Measurements from ENCODE around the gene ARID1A.
"Not testable (repeated sequence)": the region's sequence is repeated elsewhere in the genome, so short reads cannot be mapped to it uniquely, and the experiment has no call there.

The ARID1A gene

DNA sequence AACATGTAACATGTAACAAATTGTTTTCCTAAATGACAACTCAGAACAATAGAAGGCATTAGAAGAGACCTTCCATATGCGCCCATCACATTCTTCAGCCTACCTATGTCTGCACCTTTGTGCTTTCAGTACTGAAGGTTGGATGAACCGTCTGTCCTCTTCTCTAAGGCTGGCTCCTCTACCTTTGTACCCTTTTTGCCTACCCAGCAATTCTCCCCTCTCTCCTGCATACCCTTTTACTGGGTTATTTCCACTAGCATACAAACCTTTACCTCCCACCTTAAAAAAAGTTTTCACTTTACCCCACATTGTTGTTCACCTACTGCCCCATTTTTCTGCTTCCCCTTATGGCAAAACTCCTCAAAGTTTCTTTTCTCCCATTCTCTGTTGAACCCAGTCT lies 97.1 kb downstream of the ARID1A start:
- 100% methylated on average over 2 of the region's 2 CpGs for WGBS (ENCODE audit: insufficient coverage)
- H3K4me3 ChIP-seq (ENCODE audit: control insufficient read depth in 1 of 7, extremely low read depth in 1 of 7, insufficient read depth in 4 of 7, low read depth in 2 of 7, low read length in 6 of 7): no peak overlapping the region
- CTCF ChIA-PET: no interaction called here
- no peak overlapping the region for H3K27ac ChIP-seq (ENCODE audit: insufficient read depth in 1 of 2, low read depth in 1 of 2, low read length in 2 of 2, poor library complexity in 1 of 2, severe bottlenecking in 2 of 2)
- peaks cover 23 to 37% (median 32%) of the 10 kb centered on the region in 4 experiments for H3K4me1 ChIP-seq (ENCODE audit: control extremely low read depth in 1 of 4, control insufficient read depth in 4 of 4, insufficient read depth in 4 of 4, low read length in 3 of 4)
- POLR2A ChIA-PET: no interaction called here
- DNase-seq: no peak
- H3K27me3 ChIP-seq (replicated peaks in 2 of 5; ENCODE audit: control insufficient read depth in 4 of 5, insufficient read depth in 5 of 5, low read length in 4 of 5): no peaks in the 10 kb centered on the region
- H3K9me3 ChIP-seq (ENCODE audit: control extremely low read depth in 1 of 5, control insufficient read depth in 4 of 5, insufficient read depth in 2 of 5, low read depth in 1 of 5, low read length in 4 of 5): no peaks in the 10 kb centered on the region
- peaks cover 11 to 32% (median 26%) of the 10 kb centered on the region in 4 experiments for H3K36me3 ChIP-seq (ENCODE audit: control insufficient read depth in 4 of 4, insufficient read depth in 4 of 4, low read length in 3 of 4)

DNA sequence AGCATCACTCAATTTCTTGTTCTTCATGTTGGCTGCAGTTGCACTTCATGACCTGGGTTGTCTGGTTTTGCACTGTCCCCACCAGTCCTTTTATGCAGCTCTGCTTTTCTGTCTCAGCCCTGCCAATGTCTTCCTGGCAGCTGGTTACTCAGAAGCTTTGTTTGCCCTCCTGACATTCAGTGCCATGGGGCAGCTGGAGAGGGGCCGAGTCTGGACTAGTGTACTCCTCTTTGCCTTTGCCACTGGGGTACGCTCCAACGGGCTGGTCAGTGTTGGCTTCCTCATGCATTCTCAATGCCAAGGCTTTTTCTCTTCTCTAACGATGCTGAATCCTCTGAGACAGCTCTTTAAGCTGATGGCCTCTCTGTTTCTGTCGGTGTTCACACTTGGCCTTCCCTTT lies 98.6 kb downstream of the ARID1A start:
- CTCF ChIA-PET: interaction anchor here (0.9 to 3.4 kb wide), 8 partner anchors 15 to 196 kb away, joined by 3 to 12 read pairs (median 4); no protein-coding TSS in a partner anchor
- H3K9me3 ChIP-seq (ENCODE audit: control extremely low read depth in 1 of 5, control insufficient read depth in 4 of 5, insufficient read depth in 2 of 5, low read depth in 1 of 5, low read length in 4 of 5): no peaks in the 10 kb centered on the region
- H3K27ac ChIP-seq (ENCODE audit: insufficient read depth in 1 of 2, low read depth in 1 of 2, low read length in 2 of 2, poor library complexity in 1 of 2, severe bottlenecking in 2 of 2): no peak overlapping the region
- H3K4me3 ChIP-seq (ENCODE audit: control insufficient read depth in 1 of 7, extremely low read depth in 1 of 7, insufficient read depth in 4 of 7, low read depth in 2 of 7, low read length in 6 of 7): no peak overlapping the region
- no peaks in the 10 kb centered on the region for H3K27me3 ChIP-seq (replicated peaks in 2 of 5; ENCODE audit: control insufficient read depth in 4 of 5, insufficient read depth in 5 of 5, low read length in 4 of 5)
- peaks cover 18 to 25% (median 21%) of the 10 kb centered on the region in 4 experiments for H3K4me1 ChIP-seq (ENCODE audit: control extremely low read depth in 1 of 4, control insufficient read depth in 4 of 4, insufficient read depth in 4 of 4, low read length in 3 of 4)
- DNase-seq: no peak
- POLR2A ChIA-PET: no interaction called here
- H3K36me3 ChIP-seq (ENCODE audit: control insufficient read depth in 4 of 4, insufficient read depth in 4 of 4, low read length in 3 of 4): peaks cover 11 to 33% (median 26%) of the 10 kb centered on the region in 4 experiments
- WGBS (ENCODE audit: insufficient coverage): 93% methylated on average over 5 of the region's 5 CpGs

DNA sequence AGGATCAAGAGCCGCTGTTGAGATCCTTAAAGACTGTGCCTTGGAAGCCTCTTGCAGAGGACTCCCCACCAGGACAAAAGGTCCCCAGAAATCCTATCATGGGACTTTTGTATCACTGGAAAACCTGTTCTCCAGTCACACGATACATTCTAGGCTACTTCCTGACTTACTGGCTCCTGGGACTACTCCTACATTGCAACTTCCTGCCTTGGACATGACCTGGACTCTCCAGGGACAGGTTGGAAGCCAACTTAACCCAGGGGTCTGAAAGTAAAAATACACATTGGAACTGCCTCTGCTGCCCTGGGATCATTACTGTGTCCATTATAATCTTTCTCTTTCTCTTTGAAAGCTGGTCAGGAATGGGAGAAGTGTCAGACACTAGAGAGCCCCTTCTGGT lies 101.8 kb downstream of the ARID1A start:
- CTCF ChIA-PET: interaction anchor here (1.1 to 4.3 kb wide), 4 partner anchors 12 to 106 kb away, joined by 3 to 34 read pairs (median 6); no protein-coding TSS in a partner anchor
- no peaks in the 10 kb centered on the region for H3K27me3 ChIP-seq (replicated peaks in 2 of 5; ENCODE audit: control insufficient read depth in 4 of 5, insufficient read depth in 5 of 5, low read length in 4 of 5)
- 96% methylated on average over 2 of the region's 2 CpGs for WGBS (ENCODE audit: insufficient coverage)
- POLR2A ChIA-PET: no interaction called here
- peaks cover 4 to 19% (median 13%) of the 10 kb centered on the region in 4 experiments for H3K4me1 ChIP-seq (ENCODE audit: control extremely low read depth in 1 of 4, control insufficient read depth in 4 of 4, insufficient read depth in 4 of 4, low read length in 3 of 4)
- no peak overlapping the region for H3K4me3 ChIP-seq (ENCODE audit: control insufficient read depth in 1 of 7, extremely low read depth in 1 of 7, insufficient read depth in 4 of 7, low read depth in 2 of 7, low read length in 6 of 7)
- H3K9me3 ChIP-seq (ENCODE audit: control extremely low read depth in 1 of 5, control insufficient read depth in 4 of 5, insufficient read depth in 2 of 5, low read depth in 1 of 5, low read length in 4 of 5): no peaks in the 10 kb centered on the region
- H3K36me3 ChIP-seq (ENCODE audit: control insufficient read depth in 4 of 4, insufficient read depth in 4 of 4, low read length in 3 of 4): peaks cover 6 to 33% (median 23%) of the 10 kb centered on the region in 4 experiments
- DNase-seq: no peak
- H3K27ac ChIP-seq (ENCODE audit: insufficient read depth in 1 of 2, low read depth in 1 of 2, low read length in 2 of 2, poor library complexity in 1 of 2, severe bottlenecking in 2 of 2): no peak overlapping the region

- no peak overlapping the region for H3K4me3 ChIP-seq (ENCODE audit: control insufficient read depth in 1 of 7, extremely low read depth in 1 of 7, insufficient read depth in 4 of 7, low read depth in 2 of 7, low read length in 6 of 7)
- WGBS (ENCODE audit: insufficient coverage): 87% methylated on average over 5 of the region's 5 CpGs
- H3K27ac ChIP-seq (ENCODE audit: insufficient read depth in 1 of 2, low read depth in 1 of 2, low read length in 2 of 2, poor library complexity in 1 of 2, severe bottlenecking in 2 of 2): peak overlapping the region in 1 of 2 experiments; percentile 51
- no peaks in the 10 kb centered on the region for H3K9me3 ChIP-seq (ENCODE audit: control extremely low read depth in 1 of 5, control insufficient read depth in 4 of 5, insufficient read depth in 2 of 5, low read depth in 1 of 5, low read length in 4 of 5)
- ChIA-PET CTCF (interaction anchor here (0.9 to 4.3 kb wide), 11 partner anchors 9 to 200 kb away, joined by 3 to 49 read pairs (median 4); partner anchors contain the start of gene PIGV), POLR2A (no interaction called here)
- peak in 1 of 3 donors; percentile 23 for DNase-seq
- H3K27me3 ChIP-seq (replicated peaks in 2 of 5; ENCODE audit: control insufficient read depth in 4 of 5, insufficient read depth in 5 of 5, low read length in 4 of 5): no peaks in the 10 kb centered on the region
- peaks cover 0 to 21% (median 12%) of the 10 kb centered on the region in 4 experiments for H3K36me3 ChIP-seq (ENCODE audit: control insufficient read depth in 4 of 4, insufficient read depth in 4 of 4, low read length in 3 of 4)
- H3K4me1 ChIP-seq (ENCODE audit: control extremely low read depth in 1 of 4, control insufficient read depth in 4 of 4, insufficient read depth in 4 of 4, low read length in 3 of 4): peaks cover 4 to 19% (median 13%) of the 10 kb centered on the region in 4 experiments
These were observed 103.8 kb downstream of the ARID1A start for GRCh38 chr1:26799479-26800142.

- peaks cover 7 to 26% (median 15%) of the 10 kb centered on the region in 4 experiments for H3K4me1 ChIP-seq (ENCODE audit: control extremely low read depth in 1 of 4, control insufficient read depth in 4 of 4, insufficient read depth in 4 of 4, low read length in 3 of 4)
- CTCF ChIA-PET; H3K27ac ChIP-seq (ENCODE audit: insufficient read depth in 1 of 2, low read depth in 1 of 2, low read length in 2 of 2, poor library complexity in 1 of 2, severe bottlenecking in 2 of 2); DNase-seq; H3K36me3 ChIP-seq (ENCODE audit: control insufficient read depth in 4 of 4, insufficient read depth in 4 of 4, low read length in 3 of 4); H3K4me3 ChIP-seq (ENCODE audit: control insufficient read depth in 1 of 7, extremely low read depth in 1 of 7, insufficient read depth in 4 of 7, low read depth in 2 of 7, low read length in 6 of 7); POLR2A ChIA-PET; H3K9me3 ChIP-seq (ENCODE audit: control extremely low read depth in 1 of 5, control insufficient read depth in 4 of 5, insufficient read depth in 2 of 5, low read depth in 1 of 5, low read length in 4 of 5); H3K27me3 ChIP-seq (replicated peaks in 2 of 5; ENCODE audit: control insufficient read depth in 4 of 5, insufficient read depth in 5 of 5, low read length in 4 of 5): not testable (repeated sequence)
- WGBS (ENCODE audit: insufficient coverage): 97% methylated on average over 9 of the region's 36 CpGs
These were observed 108.1 kb downstream of the ARID1A start for GRCh38 chr1:26803932-26804331.

DNA sequence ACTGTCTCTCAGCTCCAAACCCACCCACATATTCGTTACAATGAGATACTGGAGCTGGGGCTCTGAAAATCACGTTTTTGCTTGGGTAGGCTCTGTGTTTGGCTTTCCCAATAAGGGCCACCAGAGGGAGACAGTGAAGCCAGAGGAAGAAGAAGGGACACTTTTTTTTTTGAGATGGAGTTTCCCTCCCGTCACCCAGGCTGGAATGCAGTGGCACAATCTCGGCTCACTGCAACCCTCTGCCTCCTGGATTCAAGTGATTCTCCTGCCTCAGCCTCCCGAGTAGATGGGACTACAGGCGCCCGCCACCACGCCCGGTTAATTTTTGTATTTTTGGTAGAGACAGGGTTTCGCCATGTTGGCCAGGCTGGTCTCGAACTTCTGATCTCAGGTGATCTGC lies 114.3 kb downstream of the ARID1A start:
- DNase-seq: peak; percentile 85 to 93 (median 90)
- H3K4me1 ChIP-seq (ENCODE audit: control extremely low read depth in 1 of 4, control insufficient read depth in 4 of 4, insufficient read depth in 4 of 4, low read length in 3 of 4); H3K27ac ChIP-seq (ENCODE audit: insufficient read depth in 1 of 2, low read depth in 1 of 2, low read length in 2 of 2, poor library complexity in 1 of 2, severe bottlenecking in 2 of 2); H3K36me3 ChIP-seq (ENCODE audit: control insufficient read depth in 4 of 4, insufficient read depth in 4 of 4, low read length in 3 of 4); H3K4me3 ChIP-seq (ENCODE audit: control insufficient read depth in 1 of 7, extremely low read depth in 1 of 7, insufficient read depth in 4 of 7, low read depth in 2 of 7, low read length in 6 of 7); H3K27me3 ChIP-seq (replicated peaks in 2 of 5; ENCODE audit: control insufficient read depth in 4 of 5, insufficient read depth in 5 of 5, low read length in 4 of 5); H3K9me3 ChIP-seq (ENCODE audit: control extremely low read depth in 1 of 5, control insufficient read depth in 4 of 5, insufficient read depth in 2 of 5, low read depth in 1 of 5, low read length in 4 of 5): not testable (repeated sequence)
- 65% methylated on average over 9 of the region's 11 CpGs for WGBS (ENCODE audit: insufficient coverage)
- CTCF ChIA-PET: interaction anchor here (0.6 to 6.0 kb wide), 22 partner anchors 10 to 207 kb away, joined by 3 to 90 read pairs (median 6); partner anchors contain the start of gene SFN
- POLR2A ChIA-PET: interaction anchor here (0.9 to 1.7 kb wide), 3 partner anchors 15 to 23 kb away, joined by 3 to 5 read pairs (median 4); no protein-coding TSS in a partner anchor

DNA sequence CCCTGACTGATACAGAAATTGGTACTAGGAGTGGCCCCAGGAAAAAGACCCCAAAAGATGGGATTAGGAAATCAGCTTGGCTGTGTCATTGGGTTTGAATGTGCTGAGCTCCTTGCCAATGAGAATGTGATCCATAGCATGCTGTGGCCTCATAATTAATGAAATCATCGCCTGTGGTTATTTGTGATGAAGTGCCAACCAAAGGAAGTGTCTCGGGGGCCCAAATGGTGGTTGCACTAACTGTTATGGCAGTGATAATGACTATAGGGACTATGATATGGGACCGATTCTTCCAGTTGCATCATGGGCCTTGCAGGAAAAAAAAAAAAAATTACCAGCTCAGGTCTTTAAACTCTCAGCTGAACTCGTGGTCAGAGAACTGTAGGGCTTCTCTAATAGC lies 115.2 kb downstream of the ARID1A start:
- Histone ChIP-seq H3K4me3 (ENCODE audit: control insufficient read depth in 1 of 7, extremely low read depth in 1 of 7, insufficient read depth in 4 of 7, low read depth in 2 of 7, low read length in 6 of 7) (no peak overlapping the region), H3K27ac (ENCODE audit: insufficient read depth in 1 of 2, low read depth in 1 of 2, low read length in 2 of 2, poor library complexity in 1 of 2, severe bottlenecking in 2 of 2) (no peak overlapping the region), H3K36me3 (ENCODE audit: control insufficient read depth in 4 of 4, insufficient read depth in 4 of 4, low read length in 3 of 4) (no peaks in the 10 kb centered on the region), H3K4me1 (ENCODE audit: control extremely low read depth in 1 of 4, control insufficient read depth in 4 of 4, insufficient read depth in 4 of 4, low read length in 3 of 4) (peaks cover 0 to 4% (median 0%) of the 10 kb centered on the region in 4 experiments), H3K27me3 (replicated peaks in 2 of 5; ENCODE audit: control insufficient read depth in 4 of 5, insufficient read depth in 5 of 5, low read length in 4 of 5) (no peaks in the 10 kb centered on the region), H3K9me3 (ENCODE audit: control extremely low read depth in 1 of 5, control insufficient read depth in 4 of 5, insufficient read depth in 2 of 5, low read depth in 1 of 5, low read length in 4 of 5) (no peaks in the 10 kb centered on the region)
- WGBS (ENCODE audit: insufficient coverage): 72% methylated on average over 3 of the region's 4 CpGs
- ChIA-PET CTCF (interaction anchor here (0.6 to 6.0 kb wide), 19 partner anchors 10 to 217 kb away, joined by 3 to 90 read pairs (median 4); partner anchors contain the start of genes SFN and ZDHHC18), POLR2A (interaction anchor here (1.2 to 1.7 kb wide), 2 partner anchors 22 to 107 kb away, joined by 3 to 5 read pairs; no protein-coding TSS in a partner anchor)
- peak in 1 of 3 donors; percentile 8 for DNase-seq
